Cardiac fibroblast (primary cell): ENCODE measurements around the gene POLE.
A peak's percentile ranks its signal among the peaks of the same experiment; 100 is the strongest.

Source experiments
- DNase-seq, 2 donors: peaks; one replicate each; pipeline versions ENCODE4 v3.0.0 to v3.0.0-alpha.2; 2010; ENCODE audit warnings: low read depth in 2 of 2
- H3K4me3 ChIP-seq, 2 donors: replicated peaks in 1 of 2; 1 replicate in 1 of 2; 2 replicates in 1 of 2; pipeline ENCODE4 v1.5.1; 2011; ENCODE audit warnings: low read depth in 2 of 2, low read length in 2 of 2, mild to moderate bottlenecking in 2 of 2, moderate library complexity in 1 of 2
- CTCF ChIP-seq: IDR thresholded peaks from one replicate; pipeline ENCODE4 v1.5.1; 2011; ENCODE audit warnings: low read depth, mild to moderate bottlenecking, low read length, inconsistent platforms

POLE gene

GRCh38 chr12:132587781-132588180, 99.4 kb downstream of the POLE start:
- no peak for DNase-seq
- no peak for TF ChIP-seq CTCF
- no peak overlapping the region for H3K4me3 ChIP-seq

GRCh38 chr12:132586929-132587328, 100.2 kb downstream of the POLE start:
- DNase-seq: no peak
- no peak overlapping the region for H3K4me3 ChIP-seq
- TF ChIP-seq CTCF: no peak

GRCh38 chr12:132585177-132585576, 102.0 kb downstream of the POLE start:
- H3K4me3 ChIP-seq: no peak overlapping the region
- DNase-seq: no peak
- TF ChIP-seq CTCF: no peak

GRCh38 chr12:132584429-132584828, 102.7 kb downstream of the POLE start:
- no peak for DNase-seq
- no peak for TF ChIP-seq CTCF
- no peak overlapping the region for H3K4me3 ChIP-seq

GRCh38 chr12:132583736-132584135, 103.4 kb downstream of the POLE start:
- H3K4me3 ChIP-seq: no peak overlapping the region
- DNase-seq: no peak
- no peak for TF ChIP-seq CTCF

- TF ChIP-seq CTCF: no peak
- DNase-seq: no peak
- H3K4me3 ChIP-seq: no peak overlapping the region
Measured at GRCh38 chr12:132583411-132583710, 103.8 kb downstream of the POLE start.

GRCh38 chr12:132582582-132583410, 104.3 kb downstream of the POLE start:
- TF ChIP-seq CTCF: no peak
- peak overlapping the region in 1 of 2 donors; percentile 36 for H3K4me3 ChIP-seq
- DNase-seq: no peak
